Large intestine (tissue), 3 donors: Measurements from ENCODE around the gene RFT1. TPM values are rescaled to one million over a fixed set of nuclear protein-coding genes. Genes with fewer than 3 reads are reported as not detected.

ENCODE experiments used
- DNase-seq, 2 donors: peaks; one replicate each; pipeline versions ENCODE4 v3.0.0 to v3.0.0-alpha.2; 2013
- H3K27ac ChIP-seq: one replicate; pipeline ENCODE4 v1.5.1; 2013; ENCODE audit warnings: low read length
- H3K27me3 ChIP-seq: 2 replicates; pipeline ENCODE4 v1.6.1; 2013; ENCODE audit warnings: low read length; ENCODE audit not compliant: control insufficient read depth, insufficient read depth
- H3K36me3 ChIP-seq: 2 replicates; pipeline ENCODE4 v1.6.1; 2013; ENCODE audit warnings: low read length; ENCODE audit not compliant: control insufficient read depth, insufficient read depth
- H3K4me1 ChIP-seq: one replicate; pipeline ENCODE4 v1.6.1; 2013; ENCODE audit warnings: low read length; ENCODE audit not compliant: control insufficient read depth, insufficient read depth
- H3K4me3 ChIP-seq: one replicate; pipeline ENCODE4 v1.5.1; 2013; ENCODE audit warnings: low read length
- H3K9me3 ChIP-seq: one replicate; pipeline ENCODE4 v1.6.1; 2013; ENCODE audit warnings: mild to moderate bottlenecking, low read depth, low read length, moderate library complexity; ENCODE audit not compliant: control insufficient read depth
- WGBS: methylation state at CpG from one replicate; pipeline ENCODE4 v1.1.5; 2013; ENCODE audit warnings: low lambda C conversion rate; ENCODE audit not compliant: insufficient coverage; 5-methylcytosine and 5-hydroxymethylcytosine counted together
- polyA plus RNA-seq: library from polyadenylated mRNA; unstranded; fragments of 120-200 nt; gene quantifications from one replicate; pipeline ENCODE4 v1.2.1, GENCODE V29; 2013

The RFT1 gene
- polyA plus RNA-seq, 1 donor: 20.0 TPM

GRCh38 chr3:53162672-53163443 is 32.6 kb upstream of the RFT1 start:
- WGBS: no CpG with 5 or more reads among the region's 12 CpGs
- H3K4me3 ChIP-seq: peak overlapping the region; percentile 99
- no peaks in the 10 kb centered on the region for H3K27me3 ChIP-seq
- peaks cover 63% of the 10 kb centered on the region for H3K4me1 ChIP-seq
- H3K9me3 ChIP-seq: peaks cover 2% of the 10 kb centered on the region
- peak; percentile 44 to 89 for DNase-seq
- H3K27ac ChIP-seq: peak overlapping the region; percentile 90
- peaks cover 24% of the 10 kb centered on the region for H3K36me3 ChIP-seq

DNA sequence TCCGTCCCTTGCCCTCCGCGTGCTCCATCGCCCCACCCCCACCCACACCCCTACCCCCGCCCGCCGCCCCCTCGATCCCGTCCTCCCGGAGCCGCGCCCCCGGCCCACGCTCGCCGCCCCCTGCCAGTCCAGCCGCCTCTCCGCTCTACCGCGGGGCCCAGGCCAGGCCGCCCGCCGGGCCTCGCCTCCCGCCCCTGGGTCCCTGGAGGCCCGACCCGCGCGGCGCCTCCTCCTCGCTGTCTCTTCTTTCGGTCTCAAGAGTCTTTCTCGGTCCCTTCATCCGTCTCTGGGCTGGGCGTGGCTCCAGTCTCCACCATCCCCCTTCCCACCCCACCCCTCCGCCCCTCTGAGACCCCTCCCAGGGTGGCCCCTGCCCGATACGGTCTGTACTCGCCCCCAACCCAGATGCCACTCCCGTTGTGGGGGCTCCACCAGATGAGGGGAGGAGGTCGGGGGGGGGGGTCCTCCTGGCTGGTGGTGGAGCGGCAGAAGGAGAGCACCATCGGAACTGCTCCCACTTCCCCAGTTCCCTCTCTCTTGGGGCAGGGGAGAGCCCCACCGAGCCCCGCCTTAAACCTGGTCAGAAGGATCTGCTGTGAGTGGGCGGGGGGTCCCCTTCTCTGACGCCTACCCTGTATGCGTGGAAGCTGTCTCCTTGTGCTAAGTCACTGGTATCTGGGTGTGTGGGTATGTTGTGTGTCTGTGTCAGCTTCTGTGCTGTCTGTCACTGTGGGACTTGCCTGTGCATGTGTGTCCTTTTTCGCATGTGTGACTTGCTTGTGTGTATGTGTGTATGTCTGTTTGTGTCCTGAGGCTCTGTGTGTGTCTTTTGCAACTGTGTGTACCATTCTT is 31.8 kb upstream of the RFT1 start:
- peak overlapping the region; percentile 90 for H3K27ac ChIP-seq
- DNase-seq: peak; percentile 48 to 76
- peaks cover 2% of the 10 kb centered on the region for H3K9me3 ChIP-seq
- H3K27me3 ChIP-seq: no peaks in the 10 kb centered on the region
- peaks cover 62% of the 10 kb centered on the region for H3K4me1 ChIP-seq
- peaks cover 24% of the 10 kb centered on the region for H3K36me3 ChIP-seq
- WGBS: no CpG with 5 or more reads among the region's 49 CpGs
- H3K4me3 ChIP-seq: peak overlapping the region; percentile 99

GRCh38 chr3:53161450-53161819 is 31.2 kb upstream of the RFT1 start:
- no CpG with 5 or more reads among the region's 41 CpGs for WGBS
- peaks cover 19% of the 10 kb centered on the region for H3K36me3 ChIP-seq
- peaks cover 2% of the 10 kb centered on the region for H3K9me3 ChIP-seq
- no peak for DNase-seq
- peaks cover 4% of the 10 kb centered on the region for H3K27me3 ChIP-seq
- peak overlapping the region; percentile 99 for H3K4me3 ChIP-seq
- peak overlapping the region; percentile 90 for H3K27ac ChIP-seq
- peaks cover 60% of the 10 kb centered on the region for H3K4me1 ChIP-seq

DNA sequence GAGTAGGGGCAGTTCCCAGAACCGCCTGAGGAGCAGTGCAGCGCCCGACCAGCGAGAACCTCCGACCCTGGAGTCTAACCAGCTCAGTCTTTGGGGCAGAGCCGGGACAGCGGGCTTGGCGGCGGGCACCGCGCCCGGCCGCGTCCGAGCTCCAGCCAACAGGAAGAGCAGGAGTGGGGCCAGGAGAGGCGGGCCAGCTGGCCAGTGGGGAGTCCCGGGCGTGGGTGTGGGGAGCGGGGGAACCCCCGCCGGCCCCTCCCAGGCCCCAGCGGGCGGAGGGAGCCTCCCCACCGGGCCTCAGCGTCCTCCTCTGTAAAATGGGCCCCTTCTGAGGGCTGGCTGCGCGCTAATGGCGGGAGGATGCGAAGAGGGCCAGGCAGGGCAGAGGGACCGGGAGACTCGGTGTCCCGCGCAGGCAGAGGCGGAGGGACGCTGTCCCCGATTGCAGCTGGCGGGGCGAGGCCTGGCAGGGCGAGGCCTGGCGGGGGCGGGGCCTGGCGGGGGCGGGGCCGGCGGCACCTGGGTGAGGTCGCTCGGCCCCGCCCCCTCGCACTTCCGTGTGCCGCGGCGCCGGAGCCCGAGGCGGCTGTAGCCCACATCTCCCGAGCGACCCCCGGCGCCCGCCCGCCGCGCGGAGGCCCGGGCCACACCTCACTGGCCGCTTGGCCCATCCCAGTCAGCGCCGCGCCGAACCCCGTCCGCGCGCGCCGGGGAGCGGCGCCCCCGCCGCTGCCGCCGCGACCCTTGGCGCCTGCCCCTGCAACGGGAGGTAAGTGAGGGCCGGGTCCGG is 30.6 kb upstream of the RFT1 start, which contains the start of gene PRKCD:
Gene PRKCD (plus strand): TSS at position 550 of the 790 bp plus-strand sequence. CDS start 17,214 bp downstream, outside the sequence.
- whole genome bisulfite sequencing: no CpG with 5 or more reads among the region's 88 CpGs

DNA sequence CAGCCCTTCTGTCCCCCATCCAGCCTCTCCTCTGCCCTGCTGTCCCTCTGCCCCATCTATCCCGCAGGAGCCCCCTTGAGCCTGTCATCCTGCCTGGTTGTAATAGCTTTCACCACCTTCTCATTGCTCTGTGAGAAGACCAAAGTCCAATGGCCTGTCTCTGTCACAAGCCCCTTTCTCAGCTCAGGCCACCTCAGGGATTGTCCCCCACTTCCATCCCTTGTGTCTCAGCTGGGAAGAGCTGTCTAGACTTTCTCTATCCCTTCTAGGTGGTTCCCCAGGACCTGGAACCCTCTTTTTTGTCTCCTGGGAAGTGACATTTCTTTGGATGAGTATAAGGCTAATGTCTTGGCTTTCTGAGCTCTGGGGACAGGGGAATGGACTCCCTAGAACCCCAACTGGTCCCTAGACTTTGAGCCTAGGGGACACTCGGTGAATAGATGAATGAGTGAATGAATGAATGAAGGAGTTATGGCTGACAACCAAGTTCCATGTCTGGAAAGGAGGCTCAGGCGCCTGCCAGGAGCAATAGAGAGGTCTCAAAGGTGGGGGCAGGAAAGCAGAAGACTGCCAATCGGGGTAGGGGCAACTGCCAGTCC is 29.9 kb upstream of the RFT1 start:
- peak; percentile 44 to 73 for DNase-seq
- peak overlapping the region; percentile 53 for H3K4me3 ChIP-seq
- WGBS: no CpG with 5 or more reads among the region's 4 CpGs

More for the DNA sequence above, 30.6 kb upstream of the RFT1 start, which contains the start of gene PRKCD:
- H3K27me3 ChIP-seq: peaks cover 5% of the 10 kb centered on the region
- peaks cover 64% of the 10 kb centered on the region for H3K4me1 ChIP-seq
- H3K27ac ChIP-seq: peak within 1 kb of the TSS; percentile 93
- DNase-seq: peak; percentile 64 to 77
- peak within 1 kb of the TSS; percentile 99 for H3K4me3 ChIP-seq
- peaks cover 2% of the 10 kb centered on the region for H3K9me3 ChIP-seq
- peaks cover 13% of the 10 kb centered on the region for H3K36me3 ChIP-seq

DNA sequence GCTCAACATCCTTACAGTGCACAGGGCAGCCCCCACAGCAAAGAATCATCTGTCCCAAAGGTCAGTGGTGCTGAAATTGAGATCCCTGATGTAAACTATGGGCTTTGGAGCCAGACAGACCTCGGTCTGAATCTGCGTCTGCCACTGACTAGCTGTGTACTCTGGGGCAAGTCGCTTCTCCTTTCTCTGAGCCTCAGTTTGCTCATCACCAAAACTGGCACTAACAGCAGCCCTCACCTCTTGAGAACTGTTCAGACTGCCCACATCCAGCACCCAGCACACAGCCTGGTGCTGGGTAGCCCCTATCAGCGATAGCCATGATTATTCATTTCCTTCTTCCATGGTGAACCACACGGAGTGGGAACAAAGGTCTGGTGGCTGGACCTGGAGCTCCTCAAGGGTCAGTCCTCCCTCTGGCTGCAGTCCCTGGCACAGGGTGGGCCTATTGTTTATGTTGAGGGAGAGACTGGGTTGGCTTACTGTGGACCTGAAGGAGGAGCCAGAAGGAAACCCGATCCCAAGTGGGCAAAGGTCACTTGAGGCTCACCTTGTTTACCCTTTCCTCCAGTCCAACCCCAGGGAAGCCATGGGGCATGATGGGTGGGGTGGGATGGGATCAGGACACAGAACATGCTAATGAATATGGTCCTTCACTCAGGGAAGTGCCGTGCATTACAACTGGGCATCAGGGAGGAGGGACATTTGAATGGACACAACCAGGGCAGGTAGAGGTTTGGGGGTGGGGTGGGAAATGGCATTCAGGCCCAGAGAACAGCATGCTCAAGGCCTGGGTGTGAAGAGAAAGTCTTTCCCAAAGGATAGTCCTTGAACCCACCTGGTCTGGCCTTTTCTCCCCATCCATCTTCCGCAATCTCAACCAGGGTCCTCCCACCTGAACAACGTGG is 29.2 kb upstream of the RFT1 start:
- Histone ChIP-seq H3K4me1 (peaks cover 73% of the 10 kb centered on the region), H3K27ac (peak overlapping the region; percentile 93), H3K36me3 (no peaks in the 10 kb centered on the region), H3K9me3 (peaks cover 2% of the 10 kb centered on the region), H3K27me3 (peaks cover 9% of the 10 kb centered on the region), H3K4me3 (no peak overlapping the region)
- peak; percentile 95 to 98 for DNase-seq
- no CpG with 5 or more reads among the region's 9 CpGs for WGBS

More for the DNA sequence above, 29.9 kb upstream of the RFT1 start:
- H3K27me3 ChIP-seq: peaks cover 9% of the 10 kb centered on the region
- peaks cover 6% of the 10 kb centered on the region for H3K36me3 ChIP-seq
- peaks cover 71% of the 10 kb centered on the region for H3K4me1 ChIP-seq
- peaks cover 2% of the 10 kb centered on the region for H3K9me3 ChIP-seq
- H3K27ac ChIP-seq: peak overlapping the region; percentile 93

- H3K4me1 ChIP-seq: peaks cover 71% of the 10 kb centered on the region
- no peak for DNase-seq
- peaks cover 2% of the 10 kb centered on the region for H3K9me3 ChIP-seq
- no peak overlapping the region for H3K4me3 ChIP-seq
- peak overlapping the region; percentile 75 for H3K27ac ChIP-seq
- WGBS: no CpG with 5 or more reads among the region's 2 CpGs
- H3K27me3 ChIP-seq: peaks cover 9% of the 10 kb centered on the region
- H3K36me3 ChIP-seq: no peaks in the 10 kb centered on the region
These were observed 28.5 kb upstream of the RFT1 start for GRCh38 chr3:53158765-53159155.

DNA sequence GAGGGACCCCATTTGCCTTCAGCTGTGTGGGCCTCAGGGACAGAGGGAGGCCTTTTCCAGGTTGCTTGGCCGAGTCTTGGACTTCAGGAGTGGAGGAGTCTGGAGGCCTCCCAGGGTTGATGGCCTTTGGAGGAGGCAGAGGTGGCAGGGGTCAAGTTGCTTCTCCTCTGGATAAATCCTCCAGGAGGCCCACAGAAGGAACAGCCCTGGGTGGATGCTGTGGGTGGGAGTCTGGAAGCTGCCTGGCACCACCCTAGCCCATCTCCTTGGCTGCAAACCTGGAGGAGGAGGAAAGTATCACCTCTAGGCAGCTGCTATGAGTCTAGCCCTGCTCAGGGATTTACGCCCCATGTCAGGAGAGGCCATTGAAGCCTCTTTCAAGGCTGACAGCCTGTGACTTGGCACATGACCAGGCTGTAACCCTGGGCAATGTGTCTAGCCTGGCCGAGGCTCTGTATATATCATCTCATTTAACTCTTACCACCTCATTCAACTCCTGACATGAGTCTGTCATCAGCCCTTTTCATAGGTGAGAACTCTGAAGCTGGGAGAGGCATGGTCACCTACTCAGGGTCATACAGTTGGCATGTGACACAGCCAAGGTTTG is 27.8 kb upstream of the RFT1 start:
- H3K4me3 ChIP-seq: no peak overlapping the region
- H3K4me1 ChIP-seq: peaks cover 66% of the 10 kb centered on the region
- no peaks in the 10 kb centered on the region for H3K36me3 ChIP-seq
- peak overlapping the region; percentile 75 for H3K27ac ChIP-seq
- DNase-seq: peak in 1 of 2 donors; percentile 20
- H3K9me3 ChIP-seq: peaks cover 2% of the 10 kb centered on the region
- peaks cover 9% of the 10 kb centered on the region for H3K27me3 ChIP-seq
- no CpG with 5 or more reads among the region's 3 CpGs for WGBS
